OCI-LY7 (cell line): Measurements from ENCODE around the gene ADSS1. TPM values are rescaled to one million over a fixed set of nuclear protein-coding genes. Genes with fewer than 3 reads are reported as not detected.
A peak's percentile ranks its signal among the peaks of the same experiment; 100 is the strongest.

Experiments used
- BruUV-seq: library from RNA; stranded (reverse); fragments of 400-500 nt; replicated peaks from 2 replicates; lab custom pipeline; 2021; lab: Mats Ljungman, UMichigan
- CTCF ChIA-PET: fragments of 300-600 bp; sonication (Branson Sonifier 250); formaldehyde crosslinking; loops from one replicate; lab custom pipeline; 2022; ENCODE audit warnings: antibody characterized with exemption; ENCODE audit not compliant: unreplicated experiment; lab: Charles Lee
- POLR2A ChIA-PET: fragments of 300-600 bp; sonication (Branson Sonifier 250); formaldehyde crosslinking; loops from one replicate; lab custom pipeline; 2022; ENCODE audit warnings: antibody characterized with exemption; lab: Charles Lee
- DNase-seq: peaks from one replicate; pipeline ENCODE4 v3.0.0-alpha.2; 2015; ENCODE audit warnings: low spot score
- H2AFZ ChIP-seq: fragments of 200-600 bp; sonication (generic), shearing (Covaris generic); 2 replicates; pipeline ENCODE4 v1.6.1; 2014; ENCODE audit warnings: mild to moderate bottlenecking, antibody characterized with exemption, low read length, moderate library complexity
- H3K27ac ChIP-seq: fragments of 200-600 bp; sonication (generic); 2 replicates; pipeline ENCODE4 v1.5.1; 2014; ENCODE audit warnings: mixed run types, low read depth, mild to moderate bottlenecking, moderate library complexity, low read length, inconsistent platforms; ENCODE audit not compliant: poor library complexity, severe bottlenecking
- H3K36me3 ChIP-seq: fragments of 200-600 bp; sonication (generic); 2 replicates; pipeline ENCODE4 v1.6.1; 2014; ENCODE audit warnings: mild to moderate bottlenecking, antibody characterized with exemption, low read length, moderate library complexity, mixed read lengths; ENCODE audit not compliant: insufficient read depth
- H3K4me1 ChIP-seq: fragments of 200-600 bp; sonication (generic); 2 replicates; pipeline ENCODE4 v1.5.1; 2014; ENCODE audit warnings: mild to moderate bottlenecking, low read length; ENCODE audit not compliant: insufficient read depth, poor library complexity, severe bottlenecking
- H3K4me2 ChIP-seq: fragments of 200-600 bp; sonication (generic); 2 replicates; pipeline ENCODE4 v1.6.1; 2014; ENCODE audit warnings: mild to moderate bottlenecking, low read length
- H3K4me3 ChIP-seq: fragments of 200-600 bp; sonication (generic); 2 replicates; pipeline ENCODE4 v1.5.1; 2014; ENCODE audit warnings: mild to moderate bottlenecking, low read depth, low read length; ENCODE audit not compliant: poor library complexity, severe bottlenecking
- H3K79me2 ChIP-seq: fragments of 200-600 bp; sonication (generic); 2 replicates; pipeline ENCODE4 v1.6.1; 2016; ENCODE audit warnings: low read depth, mild to moderate bottlenecking, low read length, moderate library complexity, mixed read lengths; ENCODE audit not compliant: insufficient read depth
- H3K9me2 ChIP-seq: fragments of 200-600 bp; sonication (generic); 2 replicates; pipeline ENCODE4 v1.6.1; 2016; ENCODE audit warnings: mild to moderate bottlenecking, low read length, mixed read lengths; ENCODE audit not compliant: insufficient read depth
- H3K9me3 ChIP-seq: fragments of 200-600 bp; sonication (generic); 2 replicates; pipeline ENCODE4 v1.6.1; 2014; ENCODE audit warnings: mild to moderate bottlenecking, mixed run types, low read length, mixed read lengths
- H4K20me1 ChIP-seq: fragments of 200-600 bp; sonication (generic); 2 replicates; pipeline ENCODE4 v1.6.1; 2014; ENCODE audit warnings: mild to moderate bottlenecking, antibody characterized with exemption, low read length, moderate library complexity, mixed read lengths; ENCODE audit not compliant: insufficient read depth
- CTCF ChIP-seq: fragments of 200-600 bp; sonication (generic); conservative IDR thresholded peaks from 2 replicates; pipeline ENCODE4 v1.5.1; 2014; ENCODE audit warnings: mild to moderate bottlenecking, antibody characterized with exemption, low read length, moderate library complexity, mixed read lengths
- EZH2phosphoT487 ChIP-seq: fragments of 200-600 bp; sonication (generic); IDR thresholded peaks from 2 replicates; pipeline ENCODE4 v1.6.1; 2018; ENCODE audit warnings: low read depth, borderline replicate concordance, mild to moderate bottlenecking, mixed run types, antibody characterized with exemption, low read length, moderate library complexity, mixed read lengths
- intact Hi-C: fragments of 100-400 bp; cut with micrococcal nuclease; formaldehyde crosslinking; loops from one replicate; pipeline ENCODE4 v1.10.0; 2022; ENCODE audit not compliant: unreplicated experiment
- total RNA-seq, 2 experiments: library from RNA; depleted of rRNA in 1 of 2; stranded (reverse); fragments of >200 nt in 1 of 2; shearing (Covaris generic) in 1 of 2; gene quantifications; 2 replicates each; pipeline ENCODE4 v1.2.3, GENCODE V29; 2014 to 2022

ADSS1 gene
- total RNA-seq, 2 experiments from 2014 or later, result 2.8 TPM; not detected in 1

- TF ChIP-seq CTCF, result peak; percentile 58
- no peak for TF ChIP-seq EZH2phosphoT487
- POLR2A ChIA-PET, result no interaction called here
- H3K27ac ChIP-seq, result no peak overlapping the region
- H3K9me3 ChIP-seq, result no peaks in the 10 kb centered on the region
- no peak overlapping the region for H3K4me2 ChIP-seq
- H3K4me3 ChIP-seq, result no peak overlapping the region
- H2AFZ ChIP-seq, result no peak overlapping the region
- CTCF ChIA-PET, result interaction anchor here (1.4 kb wide), 1 partner anchor 20 kb away, joined by 4 read pairs; no protein-coding TSS in a partner anchor
- DNase-seq, result peak; percentile 25
- no peaks in the 10 kb centered on the region for H3K9me2 ChIP-seq
- no peaks in the 10 kb centered on the region for H4K20me1 ChIP-seq
- H3K4me1 ChIP-seq, result no peaks in the 10 kb centered on the region
- H3K36me3 ChIP-seq, result no peaks in the 10 kb centered on the region
- intact Hi-C loops, result no loop called here
- BruUV-seq, result no TSS peak
- H3K79me2 ChIP-seq, result no peaks in the 10 kb centered on the region
Observed at GRCh38 chr14:104731320-104732294, 7.6 kb downstream of the ADSS1 start.

- no peak for DNase-seq
- H3K4me3 ChIP-seq, result no peak overlapping the region
- no peaks in the 10 kb centered on the region for H4K20me1 ChIP-seq
- no peaks in the 10 kb centered on the region for H3K4me1 ChIP-seq
- H3K9me3 ChIP-seq, result no peaks in the 10 kb centered on the region
- no peaks in the 10 kb centered on the region for H3K36me3 ChIP-seq
- H3K9me2 ChIP-seq, result no peaks in the 10 kb centered on the region
- no peak for TF ChIP-seq CTCF
- no peak for TF ChIP-seq EZH2phosphoT487
- CTCF ChIA-PET, result interaction anchor here (1.4 kb wide), 1 partner anchor 19 kb away, joined by 4 read pairs; no protein-coding TSS in a partner anchor
- no peaks in the 10 kb centered on the region for H3K79me2 ChIP-seq
- BruUV-seq, result no TSS peak
- H3K27ac ChIP-seq, result no peak overlapping the region
- POLR2A ChIA-PET, result no interaction called here
- intact Hi-C loops, result no loop called here
- H3K4me2 ChIP-seq, result no peak overlapping the region
- H2AFZ ChIP-seq, result no peak overlapping the region
Observed at GRCh38 chr14:104732355-104732804, 8.4 kb downstream of the ADSS1 start.
